ENCODE data around the gene RPLP2.
A peak's percentile ranks its signal among the peaks of the same experiment; 100 is the strongest.

RPLP2 gene

DNA sequence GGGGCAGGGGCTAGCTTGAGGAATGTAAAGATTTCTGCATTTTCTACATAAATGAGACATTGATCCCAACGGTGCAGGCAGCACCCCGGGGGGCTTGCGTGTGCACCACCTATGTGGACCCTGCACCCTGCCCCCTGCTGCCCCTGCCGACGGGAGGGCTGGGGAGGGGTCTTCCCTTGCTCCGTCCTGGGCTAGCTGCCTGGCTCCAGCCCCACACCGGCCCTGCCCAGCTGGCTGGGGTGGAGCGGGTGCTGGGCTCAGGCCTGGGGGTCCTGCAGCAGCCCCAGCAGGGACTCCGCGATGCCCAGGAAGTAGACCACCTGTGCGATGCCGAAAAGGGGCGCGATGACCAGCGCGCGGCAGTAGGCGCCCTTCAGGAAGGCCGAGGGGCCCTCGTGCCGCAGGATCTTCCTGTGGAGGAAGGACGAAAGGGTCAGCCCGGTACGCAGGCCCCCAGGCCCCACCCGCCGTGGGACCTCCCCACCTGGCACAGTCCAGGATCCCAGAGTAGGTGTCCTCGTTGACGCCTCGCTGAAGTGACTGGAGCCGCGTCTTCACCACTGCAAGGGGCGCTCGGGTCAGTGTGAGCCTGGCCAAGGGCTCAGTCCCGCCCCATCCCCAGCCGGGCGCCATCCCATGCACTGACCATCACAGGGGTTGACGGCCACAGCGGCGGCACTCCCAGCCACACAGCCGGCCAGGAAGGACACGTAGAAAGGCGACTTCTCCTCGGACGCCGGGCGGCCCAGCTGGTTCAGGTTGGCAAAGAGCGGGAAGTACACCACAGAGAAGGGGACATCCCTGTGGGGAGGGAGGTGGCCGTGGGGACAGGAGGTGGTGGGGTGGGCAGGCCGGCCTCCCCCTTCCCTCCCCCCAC lies 17.9 kb upstream of the RPLP2 start:
- no peak for DNase-seq (ENCODE audit: low read depth)

DNA sequence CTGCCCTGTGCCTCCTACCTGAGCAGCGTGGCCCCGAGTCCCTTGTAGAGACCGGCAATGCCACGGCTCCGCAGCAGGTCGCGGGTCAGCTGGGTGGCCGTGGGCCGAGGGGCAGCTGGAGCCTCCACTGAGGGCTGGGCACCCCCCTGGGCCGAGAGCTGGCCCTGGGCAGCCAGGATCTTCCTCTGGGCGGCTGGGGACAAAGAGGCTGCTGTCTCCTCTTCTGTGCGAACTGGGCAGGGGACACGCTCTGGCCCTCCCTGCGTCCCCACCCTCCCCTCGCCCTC lies 17.3 kb upstream of the RPLP2 start:
- no peak for DNase-seq (ENCODE audit: low read depth)

DNA sequence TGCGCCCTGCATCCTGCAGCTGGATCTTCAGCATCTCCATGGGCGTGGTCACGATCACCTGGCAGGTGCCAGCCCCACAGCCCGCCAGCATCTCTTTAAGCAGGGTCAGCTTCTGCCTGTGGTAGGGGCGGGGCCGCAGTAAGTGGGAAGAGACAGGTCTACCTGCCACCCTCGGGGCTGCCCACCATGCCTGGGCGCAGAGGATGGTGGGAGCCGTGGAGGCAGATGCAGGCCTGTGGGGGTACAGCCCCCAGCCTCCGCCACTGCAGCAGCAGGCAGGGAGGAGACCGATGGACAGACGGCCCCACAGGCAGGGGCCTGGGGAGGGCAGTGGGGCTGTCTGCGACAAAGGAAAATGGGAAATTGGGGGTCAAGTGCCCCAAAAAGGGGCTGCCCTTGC lies 16.9 kb upstream of the RPLP2 start:
- DNase-seq (ENCODE audit: low read depth): no peak

DNA sequence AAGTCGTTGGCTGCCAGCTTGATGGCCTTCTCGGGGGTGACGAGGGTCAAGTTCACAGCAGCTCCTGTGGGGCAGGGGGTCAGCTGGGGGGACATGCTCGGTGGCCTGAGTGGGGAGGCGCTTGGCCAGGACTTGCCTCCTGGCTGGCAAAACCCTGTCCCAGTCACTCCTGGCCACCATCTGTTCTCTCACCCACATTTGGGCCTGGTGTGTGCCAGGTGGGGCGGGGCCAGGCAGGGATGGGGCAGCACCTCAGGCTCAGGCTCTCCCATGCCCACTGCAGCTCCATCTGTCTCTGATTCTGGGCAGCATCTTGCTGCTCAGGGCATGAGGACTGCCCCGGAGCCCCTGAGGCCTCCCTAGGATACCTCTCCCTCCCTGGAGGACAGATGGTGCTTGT lies 16.2 kb upstream of the RPLP2 start:
- DNase-seq (ENCODE audit: low read depth): no peak

DNA sequence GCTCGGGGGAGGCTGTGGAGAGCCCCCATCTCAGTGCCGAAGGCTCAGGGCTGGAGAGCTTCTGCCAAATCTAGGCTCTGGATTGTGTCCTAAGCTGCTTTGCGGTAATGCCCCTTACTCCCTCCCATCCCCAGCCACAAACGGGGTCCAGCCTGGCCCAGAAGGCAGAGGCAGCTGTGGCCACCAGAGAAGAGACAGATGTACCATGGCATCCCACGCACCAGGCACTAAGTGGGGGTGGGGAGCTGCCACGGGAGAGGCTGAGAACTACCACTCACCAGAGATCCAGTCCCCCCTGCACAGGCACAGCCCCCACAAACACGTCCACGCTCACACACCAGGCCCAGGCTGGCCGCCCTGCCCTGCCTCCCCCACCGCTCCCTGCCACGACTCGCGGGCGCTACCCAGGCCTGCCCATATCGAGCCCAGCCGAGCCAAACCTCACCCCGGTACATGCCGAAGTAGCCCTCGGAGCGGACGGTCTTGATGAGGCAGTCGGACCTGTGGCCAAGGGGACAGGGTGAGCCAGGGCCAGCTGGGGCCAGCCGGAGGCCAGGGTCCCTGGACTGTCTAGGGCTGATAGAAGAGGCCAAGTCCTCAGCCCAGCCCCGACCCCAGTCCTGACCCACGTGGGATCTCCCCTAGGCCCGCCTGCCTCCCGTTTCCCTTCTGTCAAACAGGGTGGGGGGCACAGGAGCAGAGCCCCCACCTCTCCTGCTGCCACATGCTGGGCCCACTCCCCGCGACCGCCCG lies 15.6 kb upstream of the RPLP2 start:
- no peak for DNase-seq (ENCODE audit: low read depth)

DNA sequence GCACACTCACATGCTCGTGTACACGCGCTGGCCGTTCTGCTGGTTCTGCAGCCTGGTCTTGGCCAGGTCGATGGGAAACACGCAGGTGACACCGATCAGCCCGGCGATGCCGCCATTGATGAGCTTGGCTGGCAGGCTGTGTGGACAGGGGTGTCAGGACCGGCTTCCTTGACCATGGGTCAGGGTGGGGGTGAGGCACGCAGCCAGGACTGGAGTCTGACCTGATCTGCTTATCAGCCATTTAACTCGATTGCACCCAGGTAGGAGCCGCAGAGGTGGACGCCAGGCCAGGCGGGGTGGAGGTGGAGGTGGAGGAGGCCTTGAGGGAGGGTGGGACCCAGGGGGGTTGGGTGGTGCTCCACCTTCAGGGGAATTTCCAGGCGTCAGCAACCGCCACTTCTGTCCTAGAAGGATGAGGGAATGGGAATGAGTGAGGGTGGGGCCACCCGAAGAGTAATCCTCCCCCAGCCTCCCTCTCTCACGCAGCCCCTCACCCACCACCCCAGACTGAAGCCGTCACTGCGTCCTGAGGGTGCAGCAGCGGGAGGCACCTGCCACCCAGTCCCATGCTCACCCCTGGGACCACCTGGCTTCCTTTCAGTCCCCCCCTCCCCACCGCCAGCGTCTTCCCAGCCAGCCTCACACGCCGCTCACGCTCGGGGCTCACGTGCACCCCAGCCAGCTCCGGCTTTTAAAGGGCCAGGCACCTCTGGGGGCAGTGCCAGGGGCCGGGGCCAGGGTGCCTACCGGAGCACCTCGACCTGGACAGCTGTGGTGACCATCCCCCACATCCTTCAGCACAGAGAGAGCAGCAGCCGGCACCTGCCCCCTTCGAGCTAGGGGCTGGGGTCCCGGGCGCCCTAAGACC lies 14.8 kb upstream of the RPLP2 start:
- no peak for DNase-seq (ENCODE audit: low read depth)

DNA sequence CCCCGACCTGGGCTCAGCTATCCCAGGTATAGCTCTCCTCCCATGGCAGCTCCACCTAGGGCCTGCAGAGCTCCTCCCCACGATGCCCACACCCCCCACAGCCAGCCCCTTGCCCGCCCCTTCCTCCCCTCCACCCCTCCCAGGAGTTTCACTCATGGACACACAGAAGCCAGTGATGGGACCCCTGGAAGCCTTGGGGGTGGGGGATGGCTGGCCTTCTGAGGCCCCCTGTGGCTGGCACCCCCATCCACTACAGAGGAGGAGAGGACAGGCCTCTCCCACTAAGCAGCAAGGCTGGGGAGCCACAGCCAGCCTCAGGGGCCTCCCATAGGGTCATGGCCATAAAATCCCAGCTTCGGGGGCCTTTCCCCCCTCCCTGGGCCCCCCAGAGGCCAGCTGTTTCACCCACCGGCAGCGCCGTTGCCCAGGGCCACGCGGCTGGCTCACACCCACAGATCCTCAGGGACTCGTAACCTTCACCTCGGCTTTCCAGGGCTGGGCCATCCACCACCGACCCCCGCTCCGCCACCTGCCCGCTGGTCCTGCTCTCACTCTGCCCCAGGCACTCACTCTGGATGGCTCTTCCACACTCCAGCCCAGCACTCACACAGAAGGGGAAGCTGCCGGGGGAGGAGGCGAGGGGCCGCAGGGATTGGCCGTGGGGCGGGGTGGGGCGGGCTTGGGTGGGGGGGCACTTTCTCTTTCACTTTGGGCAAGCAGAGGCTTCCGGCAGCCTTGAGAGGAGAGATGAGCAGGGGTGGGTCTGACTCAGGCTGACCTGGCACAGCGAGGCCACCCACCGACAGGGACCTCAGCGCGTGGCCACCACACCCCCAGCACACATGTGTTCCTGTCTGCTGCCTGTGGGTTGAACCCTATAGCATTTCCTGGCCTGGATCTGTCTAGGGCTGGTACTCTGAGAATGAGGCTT lies 13.9 kb upstream of the RPLP2 start:
- DNase-seq (ENCODE audit: low read depth): peak; percentile 70

DNA sequence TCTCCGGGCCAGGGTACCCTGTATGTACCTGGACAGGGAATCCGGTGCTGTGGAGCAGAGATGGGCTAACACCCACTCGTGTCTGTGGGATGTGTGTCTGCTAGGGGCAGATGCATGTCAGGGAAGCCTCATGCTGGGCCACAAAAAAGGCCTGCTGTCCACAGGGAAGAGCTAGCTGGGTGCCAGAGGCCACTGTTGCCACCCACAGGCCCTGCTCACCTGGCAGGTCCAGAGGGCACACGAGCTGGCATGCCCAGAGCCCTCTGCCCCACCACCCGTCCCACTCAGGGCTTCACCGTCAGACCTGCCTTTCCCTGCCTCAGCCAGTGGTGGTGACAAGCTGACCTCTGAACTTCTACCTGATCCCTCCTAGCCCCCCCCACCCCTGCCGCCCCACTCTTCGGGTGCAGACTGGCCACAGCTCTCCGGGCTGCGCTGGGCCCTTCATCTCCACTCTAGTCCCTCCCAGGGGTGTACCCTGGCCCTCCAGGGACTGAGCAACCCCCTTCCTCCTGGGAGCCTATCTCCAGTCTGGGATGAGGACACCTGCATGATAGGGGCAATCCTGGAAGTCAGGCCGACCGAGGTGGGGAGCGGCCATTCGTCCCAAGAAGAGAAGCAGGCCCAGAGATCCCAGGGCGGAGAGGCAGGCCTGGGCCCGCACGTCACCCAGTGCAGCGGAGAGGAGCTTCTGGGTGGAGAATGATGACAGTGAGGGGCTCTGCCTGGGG lies 13.0 kb upstream of the RPLP2 start:
- DNase-seq (ENCODE audit: low read depth): no peak

DNA sequence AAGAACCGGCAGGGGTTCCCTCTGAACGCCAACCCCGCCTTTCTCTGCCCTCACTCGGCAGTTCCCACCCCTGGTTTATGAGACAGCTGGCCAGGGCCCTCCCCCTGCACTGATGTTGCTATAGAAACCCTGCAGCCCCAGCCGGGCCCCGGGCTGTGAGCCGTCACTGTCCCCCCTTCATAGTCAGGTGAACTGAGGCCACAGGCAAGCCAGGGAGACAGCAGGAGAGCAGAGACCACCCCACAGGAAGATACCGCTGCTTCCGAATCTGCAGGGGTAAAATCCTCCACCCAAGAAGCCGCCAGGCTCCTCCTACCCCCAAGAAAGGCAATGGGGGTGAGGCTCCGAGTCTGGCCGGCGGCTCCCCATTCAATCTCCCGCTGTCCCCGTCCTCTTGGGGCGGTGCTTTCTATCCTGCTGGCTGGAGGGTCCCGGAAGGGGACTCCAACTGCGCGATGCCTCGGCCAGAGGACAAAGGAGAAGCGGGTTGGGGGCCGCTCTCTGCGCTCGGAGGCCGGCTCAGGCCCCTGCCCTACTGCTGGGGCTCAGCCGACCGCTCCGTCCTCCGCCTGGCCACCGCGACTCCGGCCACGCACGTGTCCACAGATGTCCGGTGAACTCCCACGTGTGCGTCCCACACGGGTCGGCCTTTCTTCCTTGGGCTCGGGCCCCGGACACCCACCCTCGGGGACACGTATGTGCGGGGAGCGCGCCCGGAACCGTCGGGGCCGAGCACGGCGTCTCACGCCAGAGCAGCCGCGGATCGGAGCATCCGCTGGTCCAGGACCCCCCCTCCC lies 12.3 kb upstream of the RPLP2 start:
- DNase-seq (ENCODE audit: low read depth): peak; percentile 82

DNA sequence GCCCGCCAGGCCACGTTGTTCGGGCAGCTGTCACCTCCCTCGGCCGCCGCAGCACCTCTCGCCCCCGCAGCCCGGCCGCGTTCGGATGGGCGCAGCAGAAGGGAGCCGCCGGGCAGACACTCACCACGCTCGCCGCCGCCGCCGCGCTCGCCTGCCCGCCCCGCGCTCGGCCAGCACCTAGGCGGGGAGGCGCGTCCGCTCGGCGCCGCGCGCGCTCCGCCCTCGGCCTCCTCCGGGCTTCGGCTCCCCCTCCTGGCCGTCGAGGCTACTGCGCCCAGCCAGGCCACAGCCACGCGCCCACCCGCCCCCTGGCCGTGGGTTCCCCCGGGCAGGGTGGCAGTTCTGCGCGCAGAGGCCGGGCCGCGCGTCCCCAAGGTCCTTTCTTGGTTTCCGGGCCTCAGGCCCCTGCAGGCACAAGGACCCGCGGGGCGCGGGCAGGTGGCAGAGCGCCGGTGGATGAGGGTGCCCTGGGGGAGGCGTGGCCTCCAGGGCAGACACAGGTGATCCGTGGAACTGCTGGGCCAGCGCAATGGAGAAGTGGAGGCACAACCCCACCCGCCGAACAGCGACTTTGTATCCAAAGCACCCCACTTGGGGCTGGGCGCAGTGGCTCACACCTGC lies 11.6 kb upstream of the RPLP2 start, which contains the start of gene SLC25A22:
Gene SLC25A22 (minus strand): TSS at position 189 of the 621 bp plus-strand sequence. CDS start 3,275 bp downstream, outside the sequence.
- peak; percentile 65 for DNase-seq (ENCODE audit: low read depth)

DNA sequence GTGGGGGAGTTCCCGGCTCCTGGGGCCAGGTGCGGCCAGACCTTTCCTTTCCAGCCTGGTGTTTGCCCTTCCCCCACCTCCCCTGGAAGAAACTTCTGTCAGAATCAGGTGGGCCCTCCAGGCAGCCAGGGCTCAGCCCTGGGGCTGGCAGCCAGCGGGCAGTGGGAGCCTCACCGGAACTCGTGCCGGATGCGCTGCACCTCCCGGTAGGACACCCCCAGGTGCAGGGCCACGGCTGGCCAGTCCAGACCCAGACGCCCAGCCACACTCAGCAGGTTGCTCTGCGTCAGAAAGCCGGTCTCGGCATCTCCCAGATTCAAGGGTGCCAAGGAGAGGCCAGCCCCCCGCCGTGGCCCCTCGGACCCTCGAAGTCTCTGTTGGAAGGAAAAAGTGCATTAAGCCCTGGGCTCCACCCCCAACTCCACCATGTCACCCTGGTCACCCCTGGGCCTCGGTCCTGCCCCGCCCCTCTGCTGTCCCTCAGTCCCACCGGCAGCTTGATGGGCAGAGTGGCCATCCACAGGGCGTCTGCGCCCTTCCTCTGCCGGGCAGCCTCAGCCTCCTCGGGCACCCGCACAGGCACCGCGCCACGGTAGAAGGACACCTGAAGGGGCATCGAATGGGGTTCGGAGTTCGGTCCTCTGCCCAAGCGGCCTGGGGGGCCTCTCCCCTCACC lies 10.0 kb upstream of the RPLP2 start:
- DNase-seq (ENCODE audit: low read depth): no peak

DNA sequence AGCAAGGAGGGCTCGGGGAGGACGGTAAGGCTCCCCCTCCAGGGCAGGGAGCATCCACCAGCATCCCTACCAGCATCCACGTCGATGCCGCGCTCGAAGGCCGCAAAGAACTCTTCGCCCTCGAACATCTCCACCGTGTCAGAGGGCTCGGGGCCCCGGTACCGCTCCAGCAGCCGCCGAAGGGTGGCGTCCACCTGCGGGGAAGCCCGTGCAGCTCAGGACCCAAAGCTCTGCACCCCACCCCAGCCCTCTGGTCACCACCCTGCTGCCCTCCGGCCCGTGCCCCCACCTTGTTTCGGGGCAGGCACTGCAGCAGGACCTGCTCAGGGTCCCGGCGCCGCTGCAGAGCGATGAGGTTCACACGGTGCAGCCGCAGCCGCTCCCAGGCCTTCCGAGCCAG lies 9.3 kb upstream of the RPLP2 start:
- DNase-seq (ENCODE audit: low read depth): no peak

DNA sequence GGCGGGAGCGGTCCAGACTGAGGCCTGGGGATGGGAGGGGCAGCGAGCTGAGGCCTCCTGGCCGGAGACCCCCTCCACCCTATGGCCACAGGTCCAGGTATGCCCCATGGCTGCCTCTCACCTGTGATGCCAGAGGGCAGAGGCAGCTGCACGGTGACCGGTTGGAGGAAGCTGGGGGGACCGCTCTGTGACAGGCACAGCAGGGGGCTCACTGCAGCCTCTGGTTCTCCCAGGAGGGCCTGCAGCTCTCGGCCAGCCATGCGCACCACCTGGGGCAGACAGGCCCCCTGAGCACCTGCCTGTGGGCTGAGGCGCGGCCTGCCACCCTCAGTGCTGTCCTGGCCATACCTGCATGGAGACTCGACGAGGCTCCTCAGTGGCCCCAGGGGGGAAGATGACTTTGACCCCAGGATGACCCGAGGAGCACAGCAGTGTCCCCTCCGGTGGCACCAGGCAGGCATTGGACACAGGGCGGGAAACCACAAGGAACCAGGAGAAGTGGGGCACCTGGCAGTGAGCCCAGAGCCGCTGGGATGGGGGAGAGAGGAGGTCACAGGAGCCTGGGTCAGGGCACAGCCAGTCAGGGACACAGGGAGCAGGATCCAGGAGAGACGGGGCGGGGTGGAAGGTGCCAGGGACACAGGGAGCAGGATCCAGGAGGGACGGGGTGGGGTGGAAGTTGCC lies 8.5 kb upstream of the RPLP2 start:
- no peak for DNase-seq (ENCODE audit: low read depth)

DNA sequence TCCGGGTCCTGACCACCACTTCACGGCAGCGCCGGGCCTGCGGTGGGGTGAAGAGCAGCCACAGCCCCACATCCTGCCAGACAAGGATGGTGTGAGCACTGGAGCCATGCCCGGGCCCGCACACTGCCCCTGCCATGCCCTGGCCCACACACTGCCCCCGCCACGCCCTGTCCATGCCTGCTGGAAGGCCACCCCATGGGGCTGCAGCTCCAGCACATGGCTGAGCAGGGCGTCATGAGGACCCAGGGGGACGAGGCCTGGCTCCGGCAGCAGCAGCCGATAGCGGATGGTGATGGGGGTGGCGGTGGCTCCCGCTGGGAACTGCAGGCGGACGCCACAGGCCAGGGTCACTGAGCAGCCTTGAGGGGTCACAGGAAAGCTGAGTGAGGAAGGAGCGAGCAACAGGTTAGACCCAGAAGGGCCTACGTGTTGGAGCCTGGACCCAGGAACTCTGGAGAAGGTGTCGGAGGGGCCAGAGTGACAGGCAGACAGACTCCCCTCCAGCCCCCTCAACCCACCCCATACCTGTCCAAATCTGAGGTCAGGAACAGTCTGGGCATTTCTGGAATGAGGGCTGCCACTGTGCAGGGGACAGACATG lies 7.6 kb upstream of the RPLP2 start:
- DNase-seq (ENCODE audit: low read depth): no peak

DNA sequence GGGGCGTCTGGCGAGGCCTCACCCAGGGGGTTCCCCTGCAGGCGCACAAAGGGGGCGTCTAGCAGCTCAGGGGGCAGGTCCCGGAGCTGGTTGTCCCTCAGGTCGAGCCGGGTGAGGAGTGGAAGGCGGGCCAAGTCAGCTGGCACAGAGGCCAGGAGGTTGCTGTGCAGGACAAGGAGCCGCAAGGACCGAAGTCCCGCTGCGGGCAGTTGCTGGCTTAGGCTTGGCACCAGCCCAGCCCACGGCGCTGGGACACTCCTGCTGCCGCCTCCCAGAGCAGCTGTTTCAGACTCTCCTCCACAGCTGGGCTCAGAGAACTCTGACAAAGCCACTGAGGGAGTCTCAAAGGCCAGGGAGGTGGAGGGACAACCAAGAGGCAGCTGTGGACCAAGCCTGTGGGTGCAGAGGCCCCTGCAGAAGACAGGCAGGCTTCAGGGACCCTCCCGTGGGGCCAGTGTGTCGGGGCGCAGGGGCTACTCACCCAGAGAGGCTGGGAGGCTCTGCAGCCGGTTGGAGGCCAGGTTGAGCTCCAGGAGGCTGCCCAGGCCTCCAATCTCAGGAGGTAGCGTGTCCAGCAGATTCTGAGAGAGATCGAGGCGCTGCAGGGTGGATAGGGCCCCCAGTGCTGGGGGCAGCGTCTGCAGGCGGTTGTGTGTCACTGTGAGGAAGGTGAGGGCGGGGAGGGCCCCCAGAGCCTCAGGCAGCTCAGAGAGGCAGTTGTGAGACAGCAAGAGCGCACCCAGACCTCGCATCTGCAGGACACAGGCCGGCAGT lies 6.9 kb upstream of the RPLP2 start:
- no peak for DNase-seq (ENCODE audit: low read depth)

DNA sequence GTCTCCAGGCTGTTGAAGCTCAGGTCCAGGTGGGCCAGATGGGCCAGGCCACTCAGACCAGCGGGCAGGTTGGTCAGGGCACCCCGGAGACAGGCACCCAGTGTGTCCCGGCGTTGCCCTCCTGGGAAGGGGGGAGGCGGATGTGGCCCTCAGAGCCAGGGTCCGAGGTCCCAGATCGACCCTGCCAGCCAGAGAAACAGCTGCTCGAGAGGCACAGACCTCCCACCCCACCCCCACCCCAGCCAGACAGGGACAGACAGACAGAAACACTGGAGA lies 6.4 kb upstream of the RPLP2 start:
- no peak for DNase-seq (ENCODE audit: low read depth)
